SK-N-MC (cell line): Measurements from ENCODE around the gene MEN1.

Experiments used
- DNase-seq: peaks from one replicate; pipeline ENCODE4 v3.0.0-alpha.2; 2011; ENCODE audit warnings: low read depth, low spot score
- H3K27ac ChIP-seq: fragments of 200-600 bp; sonication (generic); 2 replicates; pipeline ENCODE4 v1.5.1; 2016; ENCODE audit warnings: mixed run types
- H3K36me3 ChIP-seq: fragments of 200-600 bp; sonication (generic); 2 replicates; pipeline ENCODE4 v1.6.1; 2017; ENCODE audit warnings: antibody characterized with exemption, low read length, mixed read lengths; ENCODE audit not compliant: insufficient read depth
- H3K4me3 ChIP-seq: fragments of 200-600 bp; sonication (generic); 2 replicates; pipeline ENCODE4 v1.5.1; 2016
- H3K9ac ChIP-seq: fragments of 200-600 bp; sonication (generic); 2 replicates; pipeline ENCODE4 v1.8.0; 2017; ENCODE audit warnings: mixed run types, mixed read lengths; ENCODE audit not compliant: insufficient read length
- H3K9me3 ChIP-seq: fragments of 200-600 bp; sonication (generic); 2 replicates; pipeline ENCODE4 v1.6.1; 2017; ENCODE audit warnings: low read depth, mild to moderate bottlenecking, antibody characterized with exemption, low read length, moderate library complexity, mixed read lengths
- EZH2 ChIP-seq: fragments of 200-600 bp; sonication (generic); IDR thresholded peaks from one replicate; pipeline ENCODE4 v1.6.1; 2017; ENCODE audit warnings: antibody characterized with exemption
- FOXP2 ChIP-seq: optimal IDR thresholded peaks from 2 replicates; pipeline ENCODE3; 2011; ENCODE audit warnings: mild to moderate bottlenecking, moderate library complexity; ENCODE audit not compliant: insufficient read depth; ENCODE audit errors: extremely low read length, control extremely low read depth
- POLR2AphosphoS5 ChIP-seq: IDR thresholded peaks from 2 replicates; pipeline ENCODE4 v1.6.1; 2012; ENCODE audit warnings: mild to moderate bottlenecking, low read depth, low read length, borderline replicate concordance

The MEN1 gene

GRCh38 chr11:64754124-64754918 is 56.0 kb downstream of the MEN1 start:
- H3K4me3 ChIP-seq, result no peak overlapping the region
- TF ChIP-seq POLR2AphosphoS5 (no peak), FOXP2 (no peak), EZH2 (no peak)
- H3K36me3 ChIP-seq, result no peaks in the 10 kb centered on the region
- no peak overlapping the region for H3K27ac ChIP-seq
- no peak overlapping the region for H3K9ac ChIP-seq
- no peak for DNase-seq
- no peaks in the 10 kb centered on the region for H3K9me3 ChIP-seq
